NCI-H510A (cell line): ENCODE results near the gene CBFA2T3.

Source experiments
- DNase-seq: peaks from one replicate; lab custom pipeline; 2025; lab: John Stamatoyannopoulos, UW

The CBFA2T3 gene

DNA sequence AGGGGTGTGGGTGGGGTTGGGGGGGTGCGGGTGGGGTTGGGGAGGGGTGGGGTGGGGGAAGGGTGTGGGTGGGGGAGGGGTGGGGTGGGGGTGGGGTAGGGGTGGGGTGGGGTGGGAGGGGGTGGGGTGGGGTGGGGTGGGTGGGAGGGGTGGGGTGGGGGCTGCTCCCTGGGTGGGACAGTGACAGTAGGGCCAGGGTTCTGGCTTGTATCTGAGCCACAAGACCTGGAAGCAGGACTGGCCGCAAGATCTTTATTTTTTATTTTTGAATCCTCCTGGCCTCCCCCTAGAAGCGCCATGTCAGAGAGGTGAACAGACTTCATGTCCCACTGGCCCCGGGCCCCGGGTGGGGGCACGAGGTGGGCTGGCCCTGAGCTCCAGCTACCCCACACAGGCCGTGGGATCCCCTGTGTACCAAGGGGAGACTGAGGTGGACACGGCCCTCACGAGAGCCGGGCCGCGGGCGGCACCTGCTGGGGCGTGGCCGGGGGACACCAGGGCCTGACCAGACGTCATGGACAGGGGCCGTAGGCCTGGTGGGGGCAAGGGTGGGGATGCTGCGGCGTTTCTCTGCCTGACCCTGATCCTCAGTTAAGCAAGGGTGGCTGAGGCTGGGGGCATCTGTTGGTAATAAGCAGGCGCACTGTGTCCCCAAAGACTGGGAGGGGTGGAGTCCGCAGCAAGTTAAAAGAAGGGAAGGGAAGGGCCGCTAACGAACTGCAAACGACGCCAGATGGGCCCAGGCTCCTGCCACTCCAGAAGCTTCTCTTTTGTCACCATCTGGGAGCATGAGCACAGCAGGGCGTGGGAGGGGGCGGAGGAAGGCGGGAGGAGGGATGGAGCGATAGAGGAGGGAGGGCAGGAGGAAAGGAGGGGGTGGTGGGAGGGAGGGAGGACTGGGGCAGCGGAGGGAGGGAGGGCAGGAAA is 88.3 kb downstream of the CBFA2T3 start:
- DNase-seq: no peak

DNA sequence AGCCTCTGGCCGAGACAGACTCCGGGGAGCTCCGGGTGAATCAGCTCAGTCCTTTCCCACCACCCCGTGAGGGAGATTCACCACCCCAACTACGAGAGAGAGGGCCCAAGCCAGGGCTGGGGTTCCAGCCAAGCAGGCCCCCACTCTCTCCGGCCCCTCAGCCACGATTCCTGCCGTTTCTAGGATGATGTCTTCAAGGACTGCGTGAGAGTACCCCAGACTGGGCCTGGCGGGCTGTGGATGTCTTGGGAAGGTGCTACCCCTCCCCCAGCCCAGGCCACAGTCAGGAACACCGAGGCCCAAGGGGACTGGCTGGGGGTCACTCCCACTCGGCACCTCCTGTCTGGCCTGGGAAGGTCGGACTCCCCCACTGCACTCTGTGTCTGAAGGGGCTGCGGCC is 89.0 kb downstream of the CBFA2T3 start:
- no peak for DNase-seq

DNA sequence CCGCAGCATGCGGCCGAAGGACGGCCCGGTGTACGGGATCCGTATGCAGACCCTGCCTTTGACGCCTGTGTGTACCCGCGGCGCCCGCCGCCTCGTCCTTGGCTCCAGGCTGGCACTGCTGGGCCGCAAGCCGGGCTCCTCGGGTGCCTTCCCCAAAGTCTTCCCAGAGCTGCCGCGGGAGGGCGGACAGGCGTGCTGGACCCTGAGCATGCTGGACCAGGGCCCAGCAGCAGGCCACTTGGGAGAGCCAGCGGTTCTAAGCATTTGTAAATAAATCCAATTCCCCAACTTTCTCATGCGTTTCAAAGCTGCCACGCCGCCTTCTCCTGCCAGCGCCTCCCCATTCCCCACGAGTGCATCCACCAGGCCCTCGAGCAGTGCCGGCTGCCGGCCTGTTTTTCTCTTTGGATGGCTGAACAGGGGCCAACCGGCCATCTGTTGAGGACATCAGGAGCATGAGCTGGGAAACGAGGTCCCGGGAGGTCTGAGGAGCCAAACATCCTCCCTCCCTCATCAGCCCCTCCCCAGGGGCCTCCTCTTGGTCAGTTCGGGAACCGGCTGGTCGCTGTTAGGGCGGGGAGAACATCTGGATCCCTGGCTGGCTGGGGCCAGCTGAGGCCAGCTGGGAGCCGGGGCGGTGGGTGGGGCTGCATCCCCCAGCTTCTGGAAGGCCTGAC is 90.0 kb downstream of the CBFA2T3 start:
- DNase-seq: no peak

DNA sequence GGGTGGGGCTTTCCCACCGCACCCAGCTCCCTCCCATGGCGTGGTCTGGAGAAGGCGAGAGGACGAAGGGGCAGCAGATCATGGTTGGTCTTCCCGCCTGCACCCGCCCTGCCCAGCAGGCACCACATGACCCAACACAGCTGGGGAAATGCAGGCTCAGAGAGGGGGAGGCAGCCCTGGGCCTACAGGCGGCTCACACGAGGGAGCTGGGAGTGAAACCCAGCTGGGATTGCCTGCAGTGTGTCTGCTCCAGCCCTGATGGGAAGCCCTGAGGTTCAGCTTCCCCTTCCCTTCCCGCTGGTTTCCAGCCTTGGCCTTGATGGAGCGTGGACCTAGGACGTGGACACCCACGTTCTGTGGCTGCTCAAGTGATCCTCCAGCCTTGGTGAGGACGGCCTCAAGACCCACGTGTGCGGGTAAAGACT is 90.6 kb downstream of the CBFA2T3 start:
- no peak for DNase-seq

DNA sequence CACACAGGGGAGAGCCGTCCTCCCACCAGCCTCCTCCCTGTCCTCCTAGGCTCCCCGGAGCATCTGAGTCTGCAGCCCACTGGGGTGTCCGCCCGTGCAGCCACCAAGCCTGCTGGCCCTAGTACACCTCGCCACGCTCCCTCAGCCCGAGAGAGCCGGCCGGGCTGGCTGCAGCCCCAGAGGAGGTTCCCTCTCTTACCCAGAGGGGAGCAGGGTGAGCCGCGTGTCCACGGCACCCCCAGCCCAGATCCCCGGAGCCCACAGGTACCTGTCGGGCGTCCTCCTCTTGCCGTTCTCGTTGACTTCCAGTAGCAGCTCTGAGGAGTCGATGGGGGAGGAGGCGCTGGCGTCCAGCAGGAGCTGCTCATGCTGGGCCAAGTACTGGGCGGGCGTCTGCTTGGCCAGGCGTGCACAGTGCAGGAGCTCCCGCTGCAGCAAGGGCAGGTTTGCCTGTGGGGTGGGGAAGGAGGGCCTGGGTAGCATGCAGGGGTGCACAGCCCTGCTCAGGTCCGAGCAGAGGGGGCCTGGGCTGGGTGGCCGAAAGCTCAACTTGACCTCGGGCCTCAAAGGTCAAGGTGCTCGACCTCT is 91.2 kb downstream of the CBFA2T3 start:
- DNase-seq: no peak

DNA sequence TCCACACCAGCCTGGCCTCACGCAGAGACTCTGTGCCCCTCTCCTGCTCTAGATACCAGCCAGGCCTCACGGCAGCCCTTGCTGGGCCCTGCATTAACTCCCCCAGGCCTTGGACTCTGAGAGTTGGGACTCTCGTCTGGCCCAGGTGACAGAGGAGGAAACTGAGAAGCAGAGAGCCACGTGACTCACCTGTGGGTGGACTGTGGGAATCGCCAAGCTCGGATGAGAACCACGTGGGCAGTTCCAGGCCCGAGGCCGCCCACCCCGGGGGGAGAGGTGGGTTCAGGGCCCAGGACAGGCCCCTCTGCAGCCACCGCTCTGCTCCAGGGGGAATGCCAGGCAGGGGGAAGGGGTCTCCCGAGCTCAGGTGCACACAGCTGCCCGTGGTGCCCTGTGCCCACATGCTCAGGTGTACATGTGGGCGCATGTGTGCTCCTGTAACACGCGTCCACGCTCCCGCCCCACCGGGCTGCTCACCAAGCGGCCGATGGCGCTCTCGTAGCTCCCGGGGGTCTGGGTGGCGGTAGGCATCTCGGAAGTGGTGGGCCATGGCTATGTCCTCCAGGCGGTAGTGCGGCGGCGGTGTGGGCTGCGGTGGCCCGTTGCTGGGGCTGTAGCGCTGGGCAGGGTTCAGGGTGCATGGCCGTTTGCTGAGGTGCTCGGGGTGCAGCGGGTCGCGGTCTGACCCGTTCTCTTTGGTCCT is 92.3 kb downstream of the CBFA2T3 start:
- DNase-seq: no peak

DNA sequence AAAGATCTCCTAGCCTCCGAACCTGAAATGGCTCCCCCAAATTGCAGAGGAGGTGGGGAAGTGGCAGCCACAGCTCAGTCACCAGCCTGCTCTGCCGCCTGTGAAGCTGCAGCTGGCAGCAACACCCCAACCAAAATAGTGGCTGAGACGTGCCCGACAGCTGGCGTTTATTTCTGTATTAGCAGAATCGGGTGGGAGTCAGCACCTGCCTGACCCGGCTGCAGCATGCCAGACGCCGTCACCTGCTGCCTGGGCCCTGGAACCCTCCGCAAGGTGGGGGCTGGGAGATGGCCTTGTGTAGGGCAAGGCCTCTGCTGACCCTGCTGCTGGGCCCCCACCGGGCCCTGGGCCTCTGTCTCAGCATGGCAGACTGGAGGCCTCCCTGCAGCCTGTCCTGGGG is 93.1 kb downstream of the CBFA2T3 start:
- no peak for DNase-seq

DNA sequence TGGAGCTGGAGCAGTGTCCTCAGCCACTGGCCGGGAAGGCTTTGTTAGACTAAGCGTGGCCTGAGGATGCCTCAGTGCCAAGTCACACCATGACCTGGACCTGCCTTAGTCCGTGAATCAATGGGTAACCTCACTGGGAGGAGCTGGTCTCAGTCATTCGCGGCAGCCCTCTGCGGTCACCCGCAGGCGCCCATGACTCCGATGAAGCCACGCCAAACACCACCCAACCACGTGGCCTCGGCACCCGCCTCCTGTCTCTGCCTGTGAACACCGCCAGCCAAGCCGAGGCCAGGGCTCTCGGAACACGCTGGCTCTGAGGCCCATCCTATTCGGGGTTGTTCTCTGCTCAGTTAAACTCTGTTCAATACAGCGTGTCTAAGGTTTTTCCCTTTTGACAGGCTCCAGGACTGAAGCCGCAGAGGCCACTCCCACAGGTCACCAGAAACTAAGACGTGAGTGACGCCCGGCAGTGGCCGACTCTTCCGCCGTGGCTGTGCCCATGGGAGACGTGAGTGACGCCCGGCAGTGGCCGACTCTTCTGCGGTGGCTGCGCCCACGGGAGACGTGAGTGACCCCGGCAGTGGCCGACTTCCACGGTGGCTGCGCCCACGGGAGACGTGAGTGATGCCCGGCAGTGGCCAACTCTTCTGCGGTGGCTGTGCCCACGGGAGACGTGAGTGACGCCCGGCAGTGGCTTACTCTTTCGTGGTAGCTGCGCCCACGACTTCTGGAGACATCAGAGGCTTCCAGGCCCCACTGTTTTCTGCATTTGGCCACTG is 93.7 kb downstream of the CBFA2T3 start:
- DNase-seq: no peak

DNA sequence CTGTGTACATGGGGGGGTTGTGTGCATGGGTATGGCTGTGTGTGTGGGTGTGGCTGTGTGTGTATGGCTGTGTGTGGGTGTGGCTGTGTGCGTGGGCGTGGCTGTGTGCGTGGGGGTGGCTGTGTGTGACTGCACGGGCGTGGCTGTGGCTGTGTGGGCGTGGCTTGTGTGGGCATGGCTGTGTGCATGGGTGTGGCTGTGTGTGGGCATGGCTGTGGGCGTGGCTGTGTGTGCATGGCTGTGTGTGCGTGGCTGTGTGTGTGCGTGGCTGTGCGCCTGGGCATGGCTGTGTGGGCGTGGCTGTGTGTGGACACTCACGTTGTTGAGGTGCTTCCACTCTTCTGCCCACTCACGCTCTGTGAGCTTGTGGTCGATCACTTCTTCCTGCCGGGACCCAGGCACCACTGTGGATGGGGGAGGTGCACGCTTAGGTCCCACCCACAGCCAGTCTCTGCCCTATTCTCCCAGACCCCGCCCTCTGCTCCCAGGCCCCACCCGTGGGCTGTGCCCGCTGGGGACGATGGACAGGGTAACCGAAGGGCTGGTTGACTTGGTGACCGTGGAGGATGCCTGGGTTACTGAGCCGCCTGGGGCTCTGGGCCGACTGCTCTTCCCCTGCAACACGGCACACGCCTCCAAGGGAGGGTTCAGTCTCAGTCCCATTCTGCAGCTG is 94.5 kb downstream of the CBFA2T3 start:
- DNase-seq: no peak

DNA sequence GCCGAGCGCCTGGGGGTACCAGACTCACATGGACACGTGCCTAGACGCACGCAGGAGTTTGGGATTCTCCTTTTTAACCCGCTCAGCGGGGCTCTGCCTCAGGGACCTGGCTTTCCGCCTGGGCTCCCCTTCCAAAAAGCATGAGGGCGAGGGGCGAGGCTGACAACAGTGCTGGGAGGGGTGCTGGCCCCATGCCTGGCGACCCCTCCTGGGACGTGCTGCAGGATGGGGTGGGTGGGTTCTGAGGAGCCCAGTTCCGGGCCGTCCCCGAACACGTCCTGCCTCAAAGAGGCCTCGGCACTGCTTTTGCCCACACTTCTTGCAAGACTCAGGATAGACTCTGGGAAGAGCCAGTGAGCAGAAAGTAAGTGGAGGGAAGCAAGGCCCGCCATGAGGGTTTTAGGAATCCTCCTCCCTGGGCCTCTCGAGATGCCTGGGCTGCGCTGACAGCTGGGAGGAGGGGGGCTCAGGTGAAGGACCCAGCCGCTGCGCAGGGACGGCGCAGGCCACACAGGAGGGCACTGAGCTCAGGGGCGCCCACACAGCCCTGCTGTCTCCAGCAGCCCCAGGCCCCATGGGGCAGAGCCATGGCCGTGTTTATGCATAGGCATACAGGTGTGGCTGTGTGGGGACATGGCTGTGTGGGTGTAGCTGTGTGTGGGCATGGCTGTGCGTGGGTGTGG is 95.2 kb downstream of the CBFA2T3 start:
- no peak for DNase-seq

DNA sequence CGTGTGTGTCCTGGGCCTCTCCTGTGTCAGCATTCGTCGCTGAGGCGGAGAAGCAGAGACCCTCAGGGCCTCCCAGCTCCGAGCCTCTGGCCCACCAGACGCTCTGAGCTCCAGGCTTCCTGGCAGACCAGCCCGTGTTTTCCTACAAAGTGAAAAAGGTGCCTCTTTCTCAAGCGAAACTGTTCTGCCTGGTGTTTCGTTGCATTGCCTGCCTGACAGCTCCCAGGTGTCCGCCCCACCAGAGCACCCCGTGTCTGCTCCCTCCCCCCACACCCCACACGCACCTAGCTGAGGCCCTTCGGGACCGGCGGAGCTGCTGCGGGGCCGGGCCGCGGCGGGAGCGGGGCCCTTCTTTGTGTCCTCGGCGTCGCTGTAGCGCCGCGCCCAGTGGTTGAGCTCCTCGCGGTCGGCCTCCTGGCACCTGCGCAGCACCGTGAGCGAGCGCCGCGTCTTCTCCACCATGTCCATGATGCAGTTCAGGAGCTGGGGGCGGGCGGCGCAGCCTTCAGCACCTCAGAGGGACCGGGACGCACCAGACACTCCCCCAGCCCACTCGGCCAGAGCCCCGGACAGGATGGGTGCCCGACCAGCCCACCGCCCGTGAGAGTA is 95.9 kb downstream of the CBFA2T3 start:
- no peak for DNase-seq

DNA sequence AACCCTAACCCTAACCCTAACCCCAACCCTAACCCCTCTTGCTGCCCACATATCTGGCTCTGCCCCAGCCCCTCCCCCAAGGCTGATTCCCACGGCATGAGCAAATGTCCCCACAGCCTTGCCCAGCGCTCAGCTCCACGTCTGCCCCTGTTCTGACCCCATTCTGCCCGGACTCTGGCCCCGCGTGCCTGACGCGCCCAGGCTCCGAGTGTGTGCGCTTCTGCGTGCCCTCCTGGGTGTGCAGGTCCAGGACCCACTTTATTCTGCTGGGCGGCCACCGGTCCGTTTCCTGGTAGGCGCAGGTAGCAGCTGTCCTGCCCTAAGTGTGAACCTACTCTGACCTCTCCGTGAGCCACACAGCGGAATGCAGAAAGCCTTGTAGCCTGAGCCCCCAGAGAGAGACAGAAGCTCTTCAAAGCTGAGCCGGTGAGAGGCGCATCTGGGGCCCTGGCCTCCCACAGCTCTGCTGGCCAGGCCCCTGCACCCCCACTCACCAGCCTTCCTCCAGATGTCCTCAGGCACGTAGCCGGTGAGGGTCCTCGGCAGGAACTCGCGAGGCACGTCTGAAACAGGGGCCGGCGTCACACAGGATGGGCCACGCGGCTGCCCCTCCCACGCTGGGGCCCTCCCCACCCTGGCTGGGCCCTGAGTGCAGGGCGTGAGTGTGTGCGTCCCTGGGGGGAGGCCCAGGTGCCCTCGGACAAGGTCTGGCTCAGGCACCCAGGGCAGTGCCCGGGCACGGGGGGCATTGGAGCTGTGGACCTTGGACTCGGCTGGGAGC is 96.6 kb downstream of the CBFA2T3 start:
- DNase-seq: no peak

DNA sequence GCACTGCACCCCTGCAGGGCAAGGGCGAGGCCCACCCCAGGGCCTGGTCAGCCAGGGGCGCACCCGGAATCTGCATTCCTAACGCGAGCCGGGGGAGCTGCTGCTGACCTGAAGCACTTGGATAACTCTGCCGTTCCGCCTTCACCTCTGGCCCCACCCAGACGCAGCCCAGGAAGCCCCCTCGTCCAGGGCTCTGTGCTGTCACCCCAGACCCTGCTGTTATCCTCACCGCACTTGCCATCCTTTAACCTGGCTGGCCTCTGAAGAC is 97.3 kb downstream of the CBFA2T3 start:
- DNase-seq: no peak

DNA sequence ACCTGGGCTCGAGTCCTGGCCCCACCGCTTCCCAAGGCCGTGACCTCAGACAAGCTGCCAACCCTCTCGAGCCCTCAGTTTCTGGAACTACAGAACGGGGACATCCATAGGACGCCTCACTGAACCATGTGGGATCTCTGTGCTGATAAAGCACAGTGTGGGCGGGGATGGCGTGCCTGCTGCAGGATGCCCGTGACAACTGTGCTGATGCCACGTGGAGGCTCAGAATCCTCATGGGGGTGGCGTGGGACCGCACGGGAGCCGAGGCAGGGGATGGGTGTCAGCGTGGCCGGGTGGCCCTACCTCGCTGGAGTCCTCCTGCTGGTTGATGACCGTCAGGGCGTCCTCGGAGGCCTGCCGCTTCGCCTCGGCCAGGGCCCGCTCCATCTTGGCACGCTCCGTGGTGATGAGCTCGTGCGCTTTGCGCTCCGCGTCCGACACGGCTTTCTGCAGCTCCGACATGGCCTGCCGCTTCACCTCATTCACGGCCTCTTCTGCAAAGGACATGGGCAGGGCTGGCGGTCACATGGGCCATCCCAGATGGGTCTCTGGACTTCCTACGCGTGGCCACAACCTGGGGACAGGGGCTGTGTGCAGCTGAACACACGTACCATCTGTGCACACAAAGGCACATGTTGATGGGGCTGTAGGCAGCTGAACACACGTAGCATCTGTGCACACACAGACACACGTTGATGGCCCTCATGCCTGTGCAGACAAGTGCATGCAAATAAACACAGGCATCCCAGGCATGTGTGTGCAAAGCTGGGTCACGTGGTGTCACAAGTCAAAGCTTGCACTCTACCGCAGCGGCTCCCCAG is 97.8 kb downstream of the CBFA2T3 start:
- DNase-seq: no peak

DNA sequence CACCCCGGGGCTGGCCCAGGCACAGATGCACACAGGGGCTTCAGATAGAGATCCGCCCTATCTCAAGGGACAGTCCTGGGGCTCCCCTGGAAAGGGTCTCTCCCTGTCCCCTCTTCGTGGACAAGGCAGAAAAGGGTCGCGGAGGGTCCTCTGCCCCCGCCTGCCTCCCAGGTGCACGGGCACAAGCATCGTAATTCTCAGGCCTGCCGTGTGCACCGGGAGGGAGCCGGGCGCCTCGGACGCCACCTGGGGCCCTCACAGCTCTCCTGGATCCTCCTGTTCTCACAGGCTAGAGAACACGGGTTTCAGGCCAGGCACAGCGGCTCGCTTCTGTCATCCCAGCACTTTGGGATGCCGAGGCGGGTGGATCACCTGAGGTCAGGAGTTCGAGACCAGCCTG is 98.7 kb downstream of the CBFA2T3 start:
- DNase-seq: no peak

DNA sequence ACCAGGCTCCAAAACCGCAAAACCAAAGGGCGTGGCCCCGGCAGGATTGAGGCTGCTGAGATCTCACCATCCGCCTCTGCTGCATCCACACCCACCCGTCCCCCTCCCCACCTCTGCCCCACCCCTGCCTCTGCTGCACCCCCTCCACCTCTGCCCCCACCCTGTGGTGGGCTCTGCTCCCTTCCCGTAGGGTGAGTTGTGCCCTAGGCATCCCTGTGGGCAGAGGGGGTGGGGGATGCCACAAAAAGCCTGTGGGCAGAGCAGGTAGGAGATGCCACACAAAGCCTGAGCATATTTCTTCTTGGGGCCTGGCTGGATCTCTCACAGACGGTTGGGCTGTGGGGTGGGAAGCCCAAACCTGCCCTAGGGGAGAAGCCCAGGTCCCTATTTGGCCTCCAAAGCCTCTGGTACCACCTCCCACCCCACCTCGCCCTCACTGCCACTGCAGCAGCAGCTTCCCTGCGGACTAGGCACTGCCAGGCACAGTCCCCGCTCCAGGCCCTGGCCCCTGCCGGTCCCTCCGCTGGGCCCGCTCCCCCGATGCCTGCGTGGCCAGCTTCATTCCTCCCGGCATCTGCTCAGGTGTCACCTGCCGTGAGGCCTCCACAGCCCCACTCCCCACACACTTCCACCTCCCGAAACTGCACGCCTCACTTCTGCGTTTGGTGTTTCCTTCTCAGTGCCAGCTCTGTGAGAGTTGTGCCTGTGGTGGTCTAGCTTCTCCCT is 99.3 kb downstream of the CBFA2T3 start:
- DNase-seq: no peak

DNA sequence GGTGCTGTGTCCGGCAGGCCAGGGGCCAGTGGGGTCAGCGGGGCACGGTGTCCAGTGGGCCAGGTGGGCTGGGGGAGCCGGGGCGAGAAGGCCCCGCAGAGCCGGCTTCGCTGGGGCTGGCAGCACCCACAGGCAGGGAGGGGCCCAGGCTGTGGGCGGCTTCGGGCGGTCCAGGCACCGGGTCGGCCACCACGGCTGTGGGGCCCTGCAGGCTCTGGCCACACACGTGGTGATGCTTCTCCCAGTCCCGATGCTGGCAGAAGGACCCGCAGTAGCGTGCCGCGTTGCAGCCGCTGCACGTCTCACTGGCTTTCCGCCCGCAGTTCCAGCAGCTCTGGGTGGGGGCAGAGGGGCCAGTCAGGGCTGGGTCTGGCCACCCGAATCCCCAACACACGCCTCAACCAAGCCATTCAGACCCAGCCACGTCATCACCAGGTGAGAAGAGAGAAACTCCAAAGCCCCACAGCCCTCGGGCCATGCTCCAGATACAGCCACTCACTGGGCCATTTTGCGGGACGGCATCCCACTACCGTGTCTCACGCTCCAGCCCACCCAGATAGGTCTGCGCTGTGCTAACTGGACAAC is 100.0 kb downstream of the CBFA2T3 start:
- no peak for DNase-seq
